WTC11 (cell line): Measurements from ENCODE around the gene INF2. TPM values are rescaled to one million over a fixed set of nuclear protein-coding genes. Genes with fewer than 3 reads are reported as not detected.

ENCODE experiments used
- ATAC-seq: fragments of 200-7000 bp; cut with Tn5 transposase; 2 replicates; pipeline ENCODE4 v1.10.0; 2021; ENCODE audit warnings: mild to moderate bottlenecking, moderate library complexity
- CTCF ChIA-PET: fragments of 300-600 bp; sonication (Branson Sonifier 250); formaldehyde crosslinking; loops from one replicate; lab custom pipeline; 2021; ENCODE audit warnings: antibody characterized with exemption; lab: Charles Lee
- POLR2A ChIA-PET: fragments of 350-600 bp; sonication (Branson Sonifier 250); formaldehyde crosslinking; loops from one replicate; lab custom pipeline; 2021; ENCODE audit warnings: antibody characterized with exemption; lab: Charles Lee
- DNase-seq: peaks from one replicate; pipeline ENCODE4 v3.0.0; 2021; ENCODE audit warnings: low spot score
- H3K27ac Mint-ChIP-seq: 2 replicates; pipeline ENCODE4 v1.8.0; 2021; ENCODE audit warnings: mixed read lengths
- H3K27me3 Mint-ChIP-seq: 2 replicates; pipeline ENCODE4 v1.8.0; 2021; ENCODE audit warnings: low read depth, mild to moderate bottlenecking, moderate library complexity, mixed read lengths
- H3K36me3 Mint-ChIP-seq: 2 replicates; pipeline ENCODE4 v1.8.0; 2021; ENCODE audit warnings: mixed read lengths
- H3K4me1 Mint-ChIP-seq: 2 replicates; pipeline ENCODE4 v1.8.0; 2022; ENCODE audit warnings: mixed read lengths
- H3K4me3 Mint-ChIP-seq: 2 replicates; pipeline ENCODE4 v1.8.0; 2021; ENCODE audit warnings: mild to moderate bottlenecking, moderate library complexity, mixed read lengths
- H3K9me3 Mint-ChIP-seq: 2 replicates; pipeline ENCODE4 v1.8.0; 2021; ENCODE audit warnings: mixed read lengths
- ATF3 ChIP-seq: sonication (generic); formaldehyde crosslinking; conservative IDR thresholded peaks from 2 replicates; pipeline ENCODE4 v1.8.1; 2022; ENCODE audit warnings: mild to moderate bottlenecking, missing genetic modification reagents
- ETV6 ChIP-seq: sonication (generic); formaldehyde crosslinking; IDR thresholded peaks from 2 replicates; pipeline ENCODE4 v1.8.1; 2022; ENCODE audit warnings: mild to moderate bottlenecking, missing genetic modification reagents
- FOXJ3 ChIP-seq: sonication (generic); formaldehyde crosslinking; IDR thresholded peaks from 2 replicates; pipeline ENCODE4 v1.9.0; 2021; ENCODE audit warnings: missing genetic modification reagents, mild to moderate bottlenecking, borderline replicate concordance
- FOXK1 ChIP-seq: sonication (generic); formaldehyde crosslinking; IDR thresholded peaks from 2 replicates; pipeline ENCODE4 v1.8.0; 2022; ENCODE audit warnings: mild to moderate bottlenecking, moderate library complexity, missing genetic modification reagents
- GABPB1 ChIP-seq: sonication (generic); formaldehyde crosslinking; IDR thresholded peaks from 2 replicates; pipeline ENCODE4 v1.8.1; 2023; ENCODE audit warnings: mild to moderate bottlenecking, missing genetic modification reagents
- GTF2I ChIP-seq: fragments of 250-450 bp; sonication (Bioruptor Pico); conservative IDR thresholded peaks from 2 replicates; pipeline ENCODE4 v1.4.0; 2021; ENCODE audit warnings: mild to moderate bottlenecking
- MAX ChIP-seq: sonication (generic); formaldehyde crosslinking; IDR thresholded peaks from 2 replicates; pipeline ENCODE4 v1.8.0; 2022; ENCODE audit warnings: mild to moderate bottlenecking, missing genetic modification reagents
- NR2C2 ChIP-seq: sonication (generic); formaldehyde crosslinking; IDR thresholded peaks from 2 replicates; pipeline ENCODE4 v1.8.0; 2022; ENCODE audit warnings: mild to moderate bottlenecking, missing genetic modification reagents
- PRRX2 ChIP-seq: fragments of 250-450 bp; sonication (Bioruptor Pico); IDR thresholded peaks from 2 replicates; pipeline ENCODE4 v1.8.0; 2021; ENCODE audit warnings: mild to moderate bottlenecking
- RELA ChIP-seq: sonication (generic); formaldehyde crosslinking; IDR thresholded peaks from 2 replicates; pipeline ENCODE4 v1.8.1; 2022; ENCODE audit warnings: missing genetic modification reagents, mild to moderate bottlenecking, borderline replicate concordance
- SMAD4 ChIP-seq: sonication (generic); formaldehyde crosslinking; IDR thresholded peaks from 2 replicates; pipeline ENCODE4 v1.8.0; 2022; ENCODE audit warnings: mild to moderate bottlenecking, missing genetic modification reagents
- TEAD1 ChIP-seq: sonication (generic); formaldehyde crosslinking; IDR thresholded peaks from 2 replicates; pipeline ENCODE4 v1.8.0; 2022; ENCODE audit warnings: mild to moderate bottlenecking, missing genetic modification reagents
- ZNF263 ChIP-seq: sonication (generic); formaldehyde crosslinking; IDR thresholded peaks from 2 replicates; pipeline ENCODE4 v1.8.1; 2022; ENCODE audit warnings: low read depth, mild to moderate bottlenecking, moderate library complexity, missing genetic modification reagents
- ZNF317 ChIP-seq: sonication (generic); formaldehyde crosslinking; IDR thresholded peaks from 2 replicates; pipeline ENCODE4 v1.8.1; 2023; ENCODE audit warnings: low read depth, mild to moderate bottlenecking, moderate library complexity, missing genetic modification reagents, borderline replicate concordance
- ZNF396 ChIP-seq: fragments of 250-450 bp; sonication (Bioruptor Pico); IDR thresholded peaks from 2 replicates; pipeline ENCODE4 v1.8.0; 2021; ENCODE audit warnings: mild to moderate bottlenecking, moderate library complexity, borderline replicate concordance
- ZNF671 ChIP-seq: fragments of 250-450 bp; sonication (Bioruptor Pico); IDR thresholded peaks from 2 replicates; pipeline ENCODE4 v1.8.0; 2021; ENCODE audit warnings: mild to moderate bottlenecking
- total RNA-seq: library from RNA; stranded (reverse); gene quantifications from 3 replicates; pipeline ENCODE4 v1.2.3, GENCODE V29; 2021
- TF ChIP-seq, protein P1 (sequence below): sonication (generic); formaldehyde crosslinking; IDR thresholded peaks from 2 replicates; pipeline ENCODE4 v1.8.0; 2022; ENCODE audit warnings: mild to moderate bottlenecking, missing genetic modification reagents
- TF ChIP-seq, protein P2 (sequence below): sonication (generic); formaldehyde crosslinking; IDR thresholded peaks from 2 replicates; pipeline ENCODE4 v1.8.1; 2023; ENCODE audit warnings: mild to moderate bottlenecking, missing genetic modification reagents, moderate library complexity
- TF ChIP-seq, protein P3 (sequence below): sonication (generic); formaldehyde crosslinking; IDR thresholded peaks from 2 replicates; pipeline ENCODE4 v1.8.0; 2023; ENCODE audit warnings: missing genetic modification reagents, mild to moderate bottlenecking, borderline replicate concordance
- TF ChIP-seq, protein P4 (sequence below): sonication (generic); formaldehyde crosslinking; IDR thresholded peaks from 2 replicates; pipeline ENCODE4 v1.8.0; 2022; ENCODE audit warnings: missing genetic modification reagents

INF2 gene
- total RNA-seq, 1 experiment from 2014 or later = 82.4 TPM

- TF ChIP-seq RELA (CRISPR knock-in tag) (no peak), TEAD1 (CRISPR knock-in tag) (no peak), ZNF396 (CRISPR knock-in tag) (no peak)
Observed at GRCh38 chr14:104742586-104743455, 53.4 kb downstream of the INF2 start (continued).

DNA sequence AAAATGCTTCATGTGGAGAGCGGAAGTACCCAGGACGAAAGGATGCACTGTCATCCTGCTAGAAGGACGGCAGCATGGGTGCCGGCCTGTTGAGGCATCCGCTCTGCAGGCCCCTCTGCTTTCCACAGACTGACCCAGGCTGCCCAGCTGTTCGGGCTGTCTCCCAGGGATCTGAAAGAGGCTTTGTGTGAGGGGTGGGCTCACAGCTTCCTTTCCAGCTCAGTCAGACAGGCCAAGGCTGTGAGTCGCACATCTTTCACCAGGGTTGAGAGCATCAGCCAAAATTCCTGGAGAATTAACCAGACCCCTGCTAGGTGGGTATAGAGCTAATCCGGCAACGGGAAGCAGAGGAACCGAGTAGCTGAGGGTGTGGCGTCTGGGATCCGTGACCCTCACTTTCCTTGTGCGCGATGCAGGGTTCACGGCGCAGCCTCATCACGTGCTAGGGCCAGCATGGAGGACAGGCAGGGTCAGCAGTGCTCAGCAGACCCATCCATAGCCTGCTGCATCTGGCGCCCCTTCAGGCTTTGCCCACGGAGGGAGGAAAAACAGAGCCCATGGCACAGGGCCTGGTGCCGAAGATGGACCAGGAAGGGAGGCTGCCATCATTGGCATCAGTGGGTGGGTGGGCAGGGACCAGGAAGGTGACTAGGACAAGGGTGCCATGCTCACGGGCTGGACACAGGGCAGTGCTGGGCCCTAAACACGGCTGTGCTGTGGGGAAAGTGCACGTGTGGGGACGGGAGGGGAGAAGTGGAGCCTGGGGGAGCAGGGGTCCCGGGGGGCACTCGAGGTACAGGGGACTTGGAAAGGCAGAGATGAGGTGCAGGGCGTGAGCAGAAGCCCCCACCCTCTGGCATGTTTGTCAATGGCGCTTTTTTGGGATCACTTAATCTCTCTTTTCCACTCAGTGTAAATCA, 54.3 kb downstream of the INF2 start:
- no peaks in the 10 kb centered on the region for H3K27me3 Mint-ChIP-seq
- CTCF ChIA-PET = interaction anchor here (0.6 kb wide), 1 partner anchor 19 kb away, joined by 3 read pairs; the partner anchor contains the start of gene ADSS1
- TF ChIP-seq, protein P1, sequence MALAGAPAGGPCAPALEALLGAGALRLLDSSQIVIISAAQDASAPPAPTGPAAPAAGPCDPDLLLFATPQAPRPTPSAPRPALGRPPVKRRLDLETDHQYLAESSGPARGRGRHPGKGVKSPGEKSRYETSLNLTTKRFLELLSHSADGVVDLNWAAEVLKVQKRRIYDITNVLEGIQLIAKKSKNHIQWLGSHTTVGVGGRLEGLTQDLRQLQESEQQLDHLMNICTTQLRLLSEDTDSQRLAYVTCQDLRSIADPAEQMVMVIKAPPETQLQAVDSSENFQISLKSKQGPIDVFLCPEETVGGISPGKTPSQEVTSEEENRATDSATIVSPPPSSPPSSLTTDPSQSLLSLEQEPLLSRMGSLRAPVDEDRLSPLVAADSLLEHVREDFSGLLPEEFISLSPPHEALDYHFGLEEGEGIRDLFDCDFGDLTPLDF (CRISPR knock-in tag) = no peak
- TF ChIP-seq, protein P2, sequence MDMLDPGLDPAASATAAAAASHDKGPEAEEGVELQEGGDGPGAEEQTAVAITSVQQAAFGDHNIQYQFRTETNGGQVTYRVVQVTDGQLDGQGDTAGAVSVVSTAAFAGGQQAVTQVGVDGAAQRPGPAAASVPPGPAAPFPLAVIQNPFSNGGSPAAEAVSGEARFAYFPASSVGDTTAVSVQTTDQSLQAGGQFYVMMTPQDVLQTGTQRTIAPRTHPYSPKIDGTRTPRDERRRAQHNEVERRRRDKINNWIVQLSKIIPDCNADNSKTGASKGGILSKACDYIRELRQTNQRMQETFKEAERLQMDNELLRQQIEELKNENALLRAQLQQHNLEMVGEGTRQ (CRISPR knock-in tag) = no peak
- TF ChIP-seq FOXJ3 (CRISPR knock-in tag) (no peak), PRRX2 (CRISPR knock-in tag) (no peak), SMAD4 (CRISPR knock-in tag) (no peak), GTF2I (CRISPR knock-in tag) (no peak), GABPB1 (CRISPR knock-in tag) (no peak), ETV6 (CRISPR knock-in tag) (no peak), ATF3 (no peak), NR2C2 (no peak), ZNF671 (CRISPR knock-in tag) (no peak), FOXK1 (CRISPR knock-in tag) (no peak), RELA (CRISPR knock-in tag) (no peak), MAX (no peak), ZNF317 (CRISPR knock-in tag) (no peak), ZNF263 (CRISPR knock-in tag) (no peak)
- TF ChIP-seq, protein P3, sequence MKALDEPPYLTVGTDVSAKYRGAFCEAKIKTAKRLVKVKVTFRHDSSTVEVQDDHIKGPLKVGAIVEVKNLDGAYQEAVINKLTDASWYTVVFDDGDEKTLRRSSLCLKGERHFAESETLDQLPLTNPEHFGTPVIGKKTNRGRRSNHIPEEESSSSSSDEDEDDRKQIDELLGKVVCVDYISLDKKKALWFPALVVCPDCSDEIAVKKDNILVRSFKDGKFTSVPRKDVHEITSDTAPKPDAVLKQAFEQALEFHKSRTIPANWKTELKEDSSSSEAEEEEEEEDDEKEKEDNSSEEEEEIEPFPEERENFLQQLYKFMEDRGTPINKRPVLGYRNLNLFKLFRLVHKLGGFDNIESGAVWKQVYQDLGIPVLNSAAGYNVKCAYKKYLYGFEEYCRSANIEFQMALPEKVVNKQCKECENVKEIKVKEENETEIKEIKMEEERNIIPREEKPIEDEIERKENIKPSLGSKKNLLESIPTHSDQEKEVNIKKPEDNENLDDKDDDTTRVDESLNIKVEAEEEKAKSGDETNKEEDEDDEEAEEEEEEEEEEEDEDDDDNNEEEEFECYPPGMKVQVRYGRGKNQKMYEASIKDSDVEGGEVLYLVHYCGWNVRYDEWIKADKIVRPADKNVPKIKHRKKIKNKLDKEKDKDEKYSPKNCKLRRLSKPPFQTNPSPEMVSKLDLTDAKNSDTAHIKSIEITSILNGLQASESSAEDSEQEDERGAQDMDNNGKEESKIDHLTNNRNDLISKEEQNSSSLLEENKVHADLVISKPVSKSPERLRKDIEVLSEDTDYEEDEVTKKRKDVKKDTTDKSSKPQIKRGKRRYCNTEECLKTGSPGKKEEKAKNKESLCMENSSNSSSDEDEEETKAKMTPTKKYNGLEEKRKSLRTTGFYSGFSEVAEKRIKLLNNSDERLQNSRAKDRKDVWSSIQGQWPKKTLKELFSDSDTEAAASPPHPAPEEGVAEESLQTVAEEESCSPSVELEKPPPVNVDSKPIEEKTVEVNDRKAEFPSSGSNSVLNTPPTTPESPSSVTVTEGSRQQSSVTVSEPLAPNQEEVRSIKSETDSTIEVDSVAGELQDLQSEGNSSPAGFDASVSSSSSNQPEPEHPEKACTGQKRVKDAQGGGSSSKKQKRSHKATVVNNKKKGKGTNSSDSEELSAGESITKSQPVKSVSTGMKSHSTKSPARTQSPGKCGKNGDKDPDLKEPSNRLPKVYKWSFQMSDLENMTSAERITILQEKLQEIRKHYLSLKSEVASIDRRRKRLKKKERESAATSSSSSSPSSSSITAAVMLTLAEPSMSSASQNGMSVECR (CRISPR knock-in tag) = no peak
- TF ChIP-seq, protein P4, sequence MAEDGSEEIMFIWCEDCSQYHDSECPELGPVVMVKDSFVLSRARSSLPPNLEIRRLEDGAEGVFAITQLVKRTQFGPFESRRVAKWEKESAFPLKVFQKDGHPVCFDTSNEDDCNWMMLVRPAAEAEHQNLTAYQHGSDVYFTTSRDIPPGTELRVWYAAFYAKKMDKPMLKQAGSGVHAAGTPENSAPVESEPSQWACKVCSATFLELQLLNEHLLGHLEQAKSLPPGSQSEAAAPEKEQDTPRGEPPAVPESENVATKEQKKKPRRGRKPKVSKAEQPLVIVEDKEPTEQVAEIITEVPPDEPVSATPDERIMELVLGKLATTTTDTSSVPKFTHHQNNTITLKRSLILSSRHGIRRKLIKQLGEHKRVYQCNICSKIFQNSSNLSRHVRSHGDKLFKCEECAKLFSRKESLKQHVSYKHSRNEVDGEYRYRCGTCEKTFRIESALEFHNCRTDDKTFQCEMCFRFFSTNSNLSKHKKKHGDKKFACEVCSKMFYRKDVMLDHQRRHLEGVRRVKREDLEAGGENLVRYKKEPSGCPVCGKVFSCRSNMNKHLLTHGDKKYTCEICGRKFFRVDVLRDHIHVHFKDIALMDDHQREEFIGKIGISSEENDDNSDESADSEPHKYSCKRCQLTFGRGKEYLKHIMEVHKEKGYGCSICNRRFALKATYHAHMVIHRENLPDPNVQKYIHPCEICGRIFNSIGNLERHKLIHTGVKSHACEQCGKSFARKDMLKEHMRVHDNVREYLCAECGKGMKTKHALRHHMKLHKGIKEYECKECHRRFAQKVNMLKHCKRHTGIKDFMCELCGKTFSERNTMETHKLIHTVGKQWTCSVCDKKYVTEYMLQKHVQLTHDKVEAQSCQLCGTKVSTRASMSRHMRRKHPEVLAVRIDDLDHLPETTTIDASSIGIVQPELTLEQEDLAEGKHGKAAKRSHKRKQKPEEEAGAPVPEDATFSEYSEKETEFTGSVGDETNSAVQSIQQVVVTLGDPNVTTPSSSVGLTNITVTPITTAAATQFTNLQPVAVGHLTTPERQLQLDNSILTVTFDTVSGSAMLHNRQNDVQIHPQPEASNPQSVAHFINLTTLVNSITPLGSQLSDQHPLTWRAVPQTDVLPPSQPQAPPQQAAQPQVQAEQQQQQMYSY (CRISPR knock-in tag) = no peak
- TF ChIP-seq, all 79 proteins: peak for 0
- Mint-ChIP-seq H3K4me3 (no peak overlapping the region), H3K4me1 (no peaks in the 10 kb centered on the region), H3K9me3 (no peaks in the 10 kb centered on the region), H3K27ac (no peak overlapping the region), H3K36me3 (peaks cover 2% of the 10 kb centered on the region; the same call in 1 of the 2 replicates)
- ATAC-seq (no peak), DNase-seq (no peak)
- POLR2A ChIA-PET = no interaction called here
